GM21423 (cell line): ENCODE results near the gene PPFIA3.
"Not testable (repeated sequence)": the region's sequence is repeated elsewhere in the genome, so short reads cannot be mapped to it uniquely, and the experiment has no call there.

ENCODE experiments used
- ATAC-seq: cut with Tn5 transposase; IDR thresholded peaks from one replicate; pipeline ENCODE4 v1.9.1; 2021; ENCODE audit warnings: mild to moderate bottlenecking, moderate library complexity; ENCODE audit not compliant: unreplicated experiment

PPFIA3 gene

DNA sequence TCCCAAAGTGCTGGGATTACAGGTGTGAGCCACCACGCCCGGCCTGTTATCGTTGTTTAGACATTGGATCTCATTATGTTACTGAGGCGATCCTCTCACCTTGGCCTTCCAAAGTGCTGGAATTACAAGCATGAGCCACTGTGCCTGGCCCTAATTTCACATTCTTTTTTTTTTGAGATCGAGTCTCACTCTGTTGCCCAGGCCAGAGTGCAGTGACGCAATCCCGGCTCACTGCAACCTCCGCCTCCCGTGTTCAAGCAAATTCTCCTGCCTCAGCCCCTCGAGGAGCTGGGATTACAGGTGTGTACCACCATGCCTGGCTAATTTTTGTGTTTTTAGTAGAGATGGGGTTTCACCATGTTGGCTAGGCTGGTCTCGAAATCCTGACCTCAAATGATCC is 3.9 kb downstream of the PPFIA3 start:
- ATAC-seq = not testable (repeated sequence)

DNA sequence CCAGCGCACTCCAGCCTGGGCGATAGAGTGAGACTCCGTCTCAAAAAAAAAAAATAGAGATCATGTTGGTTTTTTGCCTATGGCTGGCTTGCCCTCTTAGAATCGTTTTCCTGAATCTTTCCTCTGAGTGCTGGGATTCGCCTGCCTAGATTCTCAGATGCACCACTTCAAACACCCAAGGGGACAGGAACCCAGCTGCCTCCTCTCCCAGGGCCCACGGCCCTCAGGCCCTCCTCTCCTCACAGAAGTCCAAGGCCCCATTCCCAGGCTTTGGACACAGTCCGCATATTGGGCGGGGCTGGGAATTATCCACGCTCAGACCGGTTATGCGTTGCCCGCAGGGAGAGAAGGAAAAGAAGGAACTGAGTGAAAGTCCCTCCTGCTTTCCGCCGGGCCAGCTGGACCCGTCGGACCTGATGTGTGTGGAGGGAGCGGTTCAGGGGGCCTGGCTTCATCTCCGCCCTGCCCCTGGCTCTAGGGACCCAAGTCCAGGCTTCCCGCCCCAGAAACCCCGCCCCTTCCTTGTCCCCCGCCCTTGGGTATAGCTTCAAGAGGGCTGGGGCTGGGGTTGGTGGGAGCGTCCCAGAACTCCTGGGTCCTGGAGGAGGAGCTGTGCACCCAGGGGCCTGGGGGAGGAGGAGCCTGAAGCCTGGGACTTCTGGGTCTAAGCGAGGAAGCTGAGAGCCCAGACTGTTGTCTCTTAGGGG is 5.8 kb downstream of the PPFIA3 start:
- no peak for ATAC-seq

DNA sequence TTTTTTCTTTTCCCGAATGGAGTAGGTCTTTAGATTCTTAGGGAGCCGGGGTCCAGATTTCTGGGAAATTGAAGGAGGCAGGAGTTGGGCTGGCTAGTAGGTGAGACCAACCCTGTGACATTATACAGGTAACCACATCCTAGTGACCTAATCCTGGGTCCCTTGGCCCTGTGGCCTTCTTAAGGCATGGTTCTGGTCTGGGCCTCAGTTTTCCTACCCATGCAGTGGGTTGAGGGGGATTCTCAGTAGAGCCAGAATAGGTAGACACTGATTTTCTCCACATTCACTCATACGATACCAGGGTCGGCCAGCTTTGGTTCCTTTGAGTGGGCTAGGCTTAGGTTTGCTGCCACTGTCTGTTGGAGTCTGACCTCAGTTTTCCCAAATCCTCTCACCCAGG is 7.2 kb downstream of the PPFIA3 start:
- no peak for ATAC-seq

GRCh38 chr19:49127225-49127624 is 7.9 kb downstream of the PPFIA3 start:
- not testable (repeated sequence) for ATAC-seq

DNA sequence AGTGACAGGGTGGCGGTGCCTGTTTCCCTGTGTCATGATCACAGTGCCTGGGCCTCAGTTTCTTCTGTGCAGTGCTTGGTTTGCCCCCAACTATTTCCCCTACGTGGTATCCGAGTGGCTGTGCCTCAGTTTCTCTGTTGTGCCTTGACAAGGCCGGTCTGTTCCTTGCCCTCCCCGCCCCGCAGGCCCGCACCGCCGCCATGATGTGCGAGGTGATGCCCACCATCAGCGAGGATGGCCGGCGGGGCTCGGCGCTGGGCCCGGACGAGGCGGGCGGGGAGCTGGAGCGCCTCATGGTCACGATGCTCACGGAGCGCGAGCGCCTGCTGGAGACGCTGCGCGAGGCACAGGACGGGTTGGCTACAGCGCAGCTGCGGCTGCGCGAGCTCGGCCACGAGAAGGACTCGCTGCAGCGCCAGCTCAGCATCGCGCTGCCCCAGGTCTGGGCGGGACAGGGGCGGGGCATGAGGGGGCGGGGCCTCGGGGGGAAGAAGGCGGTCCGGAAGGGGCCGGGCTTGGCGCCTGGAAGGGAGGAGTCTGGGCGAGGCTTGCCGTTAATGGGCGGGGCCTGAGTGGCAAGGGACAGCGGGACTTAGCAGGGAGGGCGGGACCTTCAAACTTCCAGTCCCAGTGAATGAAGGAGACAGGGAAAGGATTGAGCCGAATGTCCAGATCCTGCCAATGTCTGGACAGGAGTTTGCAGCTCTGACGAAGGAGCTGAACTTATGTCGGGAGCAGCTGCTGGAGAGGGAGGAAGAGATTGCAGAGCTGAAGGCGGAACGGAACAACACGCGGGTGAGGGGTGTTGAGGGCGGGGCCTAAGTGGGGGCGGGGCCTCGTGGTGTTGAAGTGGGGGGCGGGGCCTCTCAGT is 8.6 kb downstream of the PPFIA3 start:
- peak; percentile 83 for ATAC-seq

DNA sequence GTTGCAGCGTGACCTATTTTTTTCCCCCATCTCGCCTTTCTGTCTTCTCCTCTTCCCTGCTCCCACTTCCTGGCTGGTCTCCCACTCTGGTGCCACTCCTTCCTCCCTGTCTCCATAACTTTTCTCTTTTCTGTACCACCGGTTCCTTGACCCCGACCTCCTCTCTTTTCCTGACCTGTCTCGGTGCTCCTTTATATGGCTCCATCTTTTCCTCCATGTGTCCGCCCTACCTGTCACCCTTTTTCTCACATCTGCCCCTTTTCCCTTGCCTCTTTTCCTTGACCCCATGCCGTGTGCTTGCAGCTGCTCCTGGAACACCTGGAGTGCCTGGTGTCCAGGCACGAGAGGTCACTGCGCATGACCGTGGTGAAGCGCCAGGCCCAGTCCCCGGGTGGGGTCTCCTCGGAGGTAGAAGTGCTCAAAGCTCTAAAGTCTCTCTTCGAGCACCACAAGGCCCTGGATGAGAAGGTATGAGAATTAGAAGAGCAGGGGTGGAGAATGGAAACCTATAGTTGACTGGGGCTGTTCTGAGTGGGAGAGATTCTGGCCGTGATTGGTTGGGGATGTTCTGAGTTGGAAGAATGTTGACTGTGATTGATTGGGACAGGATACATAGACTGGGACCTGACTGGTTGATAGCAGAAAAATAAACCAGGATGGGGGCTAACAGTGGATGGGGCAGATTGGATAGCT is 9.3 kb downstream of the PPFIA3 start:
- no peak for ATAC-seq

DNA sequence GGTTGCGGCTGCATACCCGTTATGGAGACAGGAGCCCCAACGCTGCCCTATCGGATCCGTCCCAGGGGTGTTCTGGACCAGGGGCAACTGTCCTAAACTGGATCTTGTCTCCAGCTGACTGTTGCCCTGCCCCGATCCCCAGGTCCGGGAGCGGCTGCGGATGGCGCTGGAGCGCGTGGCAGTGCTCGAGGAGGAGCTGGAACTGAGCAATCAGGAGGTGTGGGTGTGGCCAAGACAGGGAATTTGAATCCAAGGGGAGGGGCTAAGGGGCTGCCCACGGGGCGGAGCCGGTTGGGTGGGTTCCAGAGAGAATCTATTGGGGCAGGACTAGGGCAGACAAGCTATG is 9.9 kb downstream of the PPFIA3 start:
- no peak for ATAC-seq

- ATAC-seq = no peak
Observed at GRCh38 chr19:49130325-49130724, 11.0 kb downstream of the PPFIA3 start.

- no peak for ATAC-seq
Observed at GRCh38 chr19:49132974-49133609, 13.7 kb downstream of the PPFIA3 start.

GRCh38 chr19:49133621-49134454 is 14.5 kb downstream of the PPFIA3 start:
- ATAC-seq = no peak

DNA sequence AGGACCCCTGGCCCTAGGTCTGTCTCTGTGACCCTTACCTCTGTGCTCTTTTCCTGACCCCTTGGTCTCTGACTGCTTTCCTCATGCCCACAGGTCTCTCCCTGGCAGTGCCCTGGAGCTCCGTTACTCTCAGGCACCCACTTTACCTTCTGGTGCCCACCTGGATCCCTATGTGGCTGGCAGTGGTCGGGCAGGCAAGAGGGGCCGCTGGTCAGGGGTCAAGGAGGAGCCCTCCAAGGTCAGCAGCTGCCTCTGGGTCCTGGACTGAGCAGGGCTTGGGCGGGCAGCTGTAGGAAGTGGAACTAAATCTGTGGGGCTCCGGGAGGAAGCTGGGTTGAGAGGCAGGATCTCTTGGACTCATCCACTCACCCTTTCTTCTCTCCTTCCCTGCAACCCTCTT is 16.3 kb downstream of the PPFIA3 start:
- ATAC-seq = no peak

GRCh38 chr19:49136771-49137171 is 17.4 kb downstream of the PPFIA3 start:
- ATAC-seq = no peak

DNA sequence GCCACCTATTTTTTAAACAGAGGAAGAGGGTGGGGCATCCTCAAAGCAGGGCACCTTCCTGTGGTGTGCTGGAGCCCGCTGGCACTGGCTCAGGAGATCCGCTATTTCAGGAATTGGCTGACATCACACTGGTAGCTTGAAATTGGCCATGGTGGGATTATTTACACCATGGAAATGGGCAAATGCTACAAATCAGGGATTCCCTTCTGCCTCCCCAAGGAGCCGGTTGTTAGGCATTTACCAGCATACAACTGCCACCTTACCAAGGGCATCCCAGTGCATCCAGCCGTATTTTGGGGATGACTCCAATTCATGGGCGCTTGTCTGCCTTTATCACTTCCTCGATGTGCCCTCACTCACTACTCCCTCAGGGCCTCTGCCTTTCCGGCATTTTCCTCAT is 21.6 kb downstream of the PPFIA3 start:
- no peak for ATAC-seq

DNA sequence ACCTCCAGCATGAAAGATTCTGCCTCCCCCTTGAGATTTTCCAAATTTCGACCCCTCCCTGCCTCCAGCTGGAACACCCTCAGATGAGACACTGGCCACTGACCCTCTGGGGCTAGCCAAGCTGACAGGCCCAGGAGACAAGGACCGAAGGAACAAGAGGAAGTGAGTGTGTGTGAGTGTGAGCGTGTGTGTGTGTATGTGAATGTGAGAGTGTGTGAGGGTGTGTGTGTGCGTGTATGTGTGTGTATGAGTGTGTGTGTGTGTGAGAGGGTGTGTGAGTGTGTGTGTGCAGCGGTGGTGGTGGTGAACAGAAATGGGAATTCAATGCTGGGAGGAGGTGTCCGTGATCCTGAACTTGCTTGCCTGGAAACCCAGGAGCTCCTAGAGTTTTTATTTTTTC is 22.0 kb downstream of the PPFIA3 start:
- ATAC-seq = no peak

- ATAC-seq = peak; percentile 60
Observed at GRCh38 chr19:49142866-49143335, 23.6 kb downstream of the PPFIA3 start.

GRCh38 chr19:49145573-49146407 is 26.4 kb downstream of the PPFIA3 start:
- no peak for ATAC-seq

- ATAC-seq = not testable (repeated sequence)
Observed at GRCh38 chr19:49146408-49146770, 27.0 kb downstream of the PPFIA3 start.

GRCh38 chr19:49148044-49148682 is 28.8 kb downstream of the PPFIA3 start:
- no peak for ATAC-seq
